ENCODE results near the gene RABGEF1.
"Not testable (repeated sequence)": the region's sequence is repeated elsewhere in the genome, so short reads cannot be mapped to it uniquely, and the experiment has no call there.

The RABGEF1 gene

DNA sequence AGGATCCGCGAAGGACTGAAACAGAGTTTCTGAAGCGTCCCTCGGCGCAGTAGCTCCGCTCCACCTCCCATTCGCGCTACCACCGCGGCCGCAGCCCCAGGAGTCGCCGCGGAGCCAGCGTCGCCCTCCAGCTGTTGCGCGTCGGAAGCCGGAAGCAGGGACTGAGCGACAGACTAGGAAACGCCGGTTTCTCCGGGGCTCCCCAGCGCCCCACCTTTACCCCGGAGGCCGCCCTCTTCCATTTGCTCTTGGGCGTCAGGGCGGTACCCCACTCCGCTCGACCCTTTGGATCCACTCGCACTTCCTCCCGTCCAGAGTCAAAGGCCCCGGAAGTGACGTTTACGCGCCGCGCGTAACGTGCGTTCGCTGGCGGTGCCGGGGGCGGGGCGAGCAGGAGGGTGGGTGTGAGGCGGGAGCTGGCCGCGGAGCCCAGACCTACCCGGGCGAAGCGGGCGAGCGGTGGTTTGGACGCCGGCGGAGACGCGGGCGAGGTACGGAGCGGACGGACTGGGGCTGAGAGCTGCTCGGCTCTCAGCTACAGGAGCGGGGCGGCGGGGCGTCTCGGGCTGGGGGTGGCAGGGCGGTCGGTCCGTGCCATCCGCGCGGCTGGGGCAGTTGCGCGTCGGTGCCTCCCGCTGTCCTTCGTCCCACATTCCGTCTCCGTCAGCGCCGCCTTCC, at the start of gene RABGEF1:
RABGEF1 (plus strand) TSS at position 432 of the 678 bp plus-strand sequence. CDS start 31,167 bp downstream, outside the sequence.
- H3K9ac ChIP-seq (ENCODE audit: low read length in 5 of 5): peak within 1 kb of the TSS; percentile 73 to 98 (median 97)
- peak within 1 kb of the TSS; percentile 97 for H3K27ac ChIP-seq (ENCODE audit: low read depth, low read length)
- H3K4me1 ChIP-seq (ENCODE audit: control insufficient read depth in 5 of 5, insufficient read depth in 5 of 5, low read length in 5 of 5): peaks cover 1 to 25% (median 15%) of the 10 kb centered on the region in 5 donors
- peaks cover 0 to 11% (median 7%) of the 10 kb centered on the region in 5 donors for H3K9me3 ChIP-seq (ENCODE audit: control insufficient read depth in 5 of 5, low read length in 5 of 5)
- peak within 1 kb of the TSS; percentile 85 to 96 (median 89) for H3K4me3 ChIP-seq (ENCODE audit: low read depth in 1 of 5, low read length in 5 of 5)
- H3K27me3 ChIP-seq (ENCODE audit: control insufficient read depth in 5 of 5, insufficient read depth in 4 of 5, low read length in 5 of 5): no peaks in the 10 kb centered on the region
- peaks cover 0 to 9% (median 6%) of the 10 kb centered on the region in 5 donors for H3K36me3 ChIP-seq (ENCODE audit: control insufficient read depth in 5 of 5, insufficient read depth in 5 of 5, low read length in 5 of 5)

DNA sequence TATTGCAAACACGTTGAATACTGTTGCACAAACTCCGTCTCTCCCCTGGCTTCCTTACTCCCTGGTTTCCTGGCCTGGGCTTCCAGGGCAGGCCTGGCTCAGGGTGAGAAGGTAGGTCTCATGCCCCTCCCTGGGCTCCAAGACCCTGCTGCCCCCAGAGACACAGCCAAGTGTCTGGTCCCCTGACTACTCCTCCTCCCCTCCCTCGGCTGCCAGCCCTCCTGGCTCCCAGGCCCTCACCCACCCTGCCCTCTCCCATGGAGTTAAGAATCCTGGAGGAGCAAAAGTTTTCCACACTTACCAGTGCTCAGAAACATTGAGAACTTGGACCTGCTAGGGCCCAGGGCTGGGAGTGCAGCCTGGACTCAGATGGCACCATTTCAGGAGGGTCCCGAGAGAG, 47.2 kb upstream of the RABGEF1 start:
- no peak overlapping the region for H3K27ac ChIP-seq (ENCODE audit: low read depth, low read length)
- H3K4me1 ChIP-seq (ENCODE audit: control insufficient read depth in 5 of 5, insufficient read depth in 5 of 5, low read length in 5 of 5): peaks cover 0 to 18% (median 15%) of the 10 kb centered on the region in 5 donors
- H3K9me3 ChIP-seq (ENCODE audit: control insufficient read depth in 5 of 5, low read length in 5 of 5): no peaks in the 10 kb centered on the region
- peaks cover 0 to 6% (median 0%) of the 10 kb centered on the region in 5 donors for H3K36me3 ChIP-seq (ENCODE audit: control insufficient read depth in 5 of 5, insufficient read depth in 5 of 5, low read length in 5 of 5)
- H3K9ac ChIP-seq (ENCODE audit: low read length in 5 of 5): no peak overlapping the region
- no peak overlapping the region for H3K4me3 ChIP-seq (ENCODE audit: low read depth in 1 of 5, low read length in 5 of 5)
- no peaks in the 10 kb centered on the region for H3K27me3 ChIP-seq (ENCODE audit: control insufficient read depth in 5 of 5, insufficient read depth in 4 of 5, low read length in 5 of 5)

DNA sequence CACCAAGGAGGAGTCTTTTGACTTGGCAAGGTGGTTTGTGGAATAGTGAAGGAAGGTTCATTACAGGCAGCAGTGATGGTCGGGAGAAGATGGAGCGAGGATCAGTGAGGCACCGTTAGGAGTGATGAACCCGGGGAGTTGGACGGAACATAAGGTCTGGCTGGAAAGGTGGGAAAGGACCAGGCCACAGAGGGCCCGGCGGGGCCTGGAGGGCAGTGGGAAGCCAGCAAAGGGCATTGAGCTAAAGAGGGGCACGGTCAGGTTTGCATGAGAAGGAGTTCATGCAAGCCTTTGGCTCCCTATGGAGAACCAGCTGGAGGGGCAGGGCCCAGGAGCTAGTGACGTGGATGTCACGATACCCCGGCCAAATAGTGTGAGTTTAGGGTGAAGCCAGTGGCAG, 46.2 kb upstream of the RABGEF1 start:
- no peak overlapping the region for H3K9ac ChIP-seq (ENCODE audit: low read length in 5 of 5)
- peaks cover 0 to 6% (median 0%) of the 10 kb centered on the region in 5 donors for H3K36me3 ChIP-seq (ENCODE audit: control insufficient read depth in 5 of 5, insufficient read depth in 5 of 5, low read length in 5 of 5)
- no peaks in the 10 kb centered on the region for H3K27me3 ChIP-seq (ENCODE audit: control insufficient read depth in 5 of 5, insufficient read depth in 4 of 5, low read length in 5 of 5)
- H3K4me3 ChIP-seq (ENCODE audit: low read depth in 1 of 5, low read length in 5 of 5): no peak overlapping the region
- H3K9me3 ChIP-seq (ENCODE audit: control insufficient read depth in 5 of 5, low read length in 5 of 5): no peaks in the 10 kb centered on the region
- H3K4me1 ChIP-seq (ENCODE audit: control insufficient read depth in 5 of 5, insufficient read depth in 5 of 5, low read length in 5 of 5): peaks cover 0 to 18% (median 15%) of the 10 kb centered on the region in 5 donors
- H3K27ac ChIP-seq (ENCODE audit: low read depth, low read length): no peak overlapping the region

DNA sequence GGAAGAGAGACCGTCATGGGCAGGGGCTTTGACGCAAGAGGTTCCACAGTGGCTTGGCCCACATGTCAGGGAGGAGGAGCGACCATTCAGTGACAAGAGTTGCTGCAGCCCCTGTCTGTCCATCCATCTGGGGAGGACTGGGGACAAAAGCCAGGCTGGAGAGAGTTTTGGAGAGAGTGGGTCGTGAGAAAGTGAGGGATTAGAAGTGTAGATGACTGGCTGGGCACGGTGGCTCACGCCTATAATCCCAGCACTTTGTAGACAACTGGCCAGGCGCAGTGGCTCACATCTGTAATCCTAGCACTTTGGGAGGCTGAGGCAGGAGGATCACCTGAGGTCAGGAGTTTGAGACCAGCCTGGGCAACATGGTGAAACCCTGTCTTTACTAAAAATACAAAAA, 45.1 kb upstream of the RABGEF1 start:
- H3K4me3 ChIP-seq (ENCODE audit: low read depth in 1 of 5, low read length in 5 of 5); H3K36me3 ChIP-seq (ENCODE audit: control insufficient read depth in 5 of 5, insufficient read depth in 5 of 5, low read length in 5 of 5); H3K27me3 ChIP-seq (ENCODE audit: control insufficient read depth in 5 of 5, insufficient read depth in 4 of 5, low read length in 5 of 5); H3K9me3 ChIP-seq (ENCODE audit: control insufficient read depth in 5 of 5, low read length in 5 of 5); H3K9ac ChIP-seq (ENCODE audit: low read length in 5 of 5); H3K27ac ChIP-seq (ENCODE audit: low read depth, low read length): not testable (repeated sequence)
- H3K4me1 ChIP-seq (ENCODE audit: control insufficient read depth in 5 of 5, insufficient read depth in 5 of 5, low read length in 5 of 5): peaks cover 0 to 26% (median 20%) of the 10 kb centered on the region in 5 donors

DNA sequence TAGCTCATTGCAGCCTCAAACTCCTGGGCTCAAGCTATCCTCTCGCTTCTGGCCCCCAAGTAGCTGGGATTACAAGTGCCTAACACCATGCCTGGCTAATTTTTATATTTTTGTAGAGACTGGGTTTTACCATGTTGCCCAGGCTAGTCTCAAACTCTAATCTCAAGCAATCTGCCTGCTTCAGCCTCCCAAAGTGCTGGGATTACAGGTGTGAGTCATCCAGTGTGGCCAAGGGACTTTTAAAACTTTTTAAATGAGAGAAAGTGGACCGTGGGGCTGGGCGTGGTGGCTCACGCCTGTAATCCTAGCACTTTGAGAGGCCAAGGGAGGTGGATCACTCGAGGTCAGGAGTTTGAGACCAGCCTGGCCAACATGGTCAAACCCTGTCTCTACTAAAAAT, 44.4 kb upstream of the RABGEF1 start:
- not testable (repeated sequence) for H3K27ac ChIP-seq (ENCODE audit: low read depth, low read length); H3K9me3 ChIP-seq (ENCODE audit: control insufficient read depth in 5 of 5, low read length in 5 of 5); H3K4me3 ChIP-seq (ENCODE audit: low read depth in 1 of 5, low read length in 5 of 5); H3K27me3 ChIP-seq (ENCODE audit: control insufficient read depth in 5 of 5, insufficient read depth in 4 of 5, low read length in 5 of 5); H3K36me3 ChIP-seq (ENCODE audit: control insufficient read depth in 5 of 5, insufficient read depth in 5 of 5, low read length in 5 of 5); H3K9ac ChIP-seq (ENCODE audit: low read length in 5 of 5)
- H3K4me1 ChIP-seq (ENCODE audit: control insufficient read depth in 5 of 5, insufficient read depth in 5 of 5, low read length in 5 of 5): peaks cover 0 to 31% (median 20%) of the 10 kb centered on the region in 5 donors

DNA sequence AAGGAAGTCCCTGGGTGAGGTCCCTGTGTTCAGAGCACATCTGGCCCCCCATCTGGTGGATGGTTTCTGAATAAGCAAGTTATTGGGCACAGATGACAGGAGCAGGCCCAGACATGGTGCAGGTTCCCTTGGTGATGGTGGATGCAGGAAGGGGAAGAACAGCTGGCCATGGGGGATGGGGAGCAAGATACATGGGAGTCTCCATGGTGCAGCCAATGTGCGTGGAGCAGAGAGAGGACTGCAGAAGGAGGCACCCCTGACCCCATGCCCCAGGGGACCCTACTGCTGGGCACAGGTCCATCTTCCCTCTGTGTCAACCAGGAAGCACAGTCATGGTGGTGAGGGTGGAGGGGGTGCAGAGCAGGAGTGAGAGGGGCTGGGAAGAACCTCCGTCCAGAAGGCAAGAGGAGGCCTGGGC, 43.8 kb upstream of the RABGEF1 start:
- no peak overlapping the region for H3K4me3 ChIP-seq (ENCODE audit: low read depth in 1 of 5, low read length in 5 of 5)
- H3K9ac ChIP-seq (ENCODE audit: low read length in 5 of 5): no peak overlapping the region
- H3K9me3 ChIP-seq (ENCODE audit: control insufficient read depth in 5 of 5, low read length in 5 of 5): no peaks in the 10 kb centered on the region
- no peaks in the 10 kb centered on the region for H3K27me3 ChIP-seq (ENCODE audit: control insufficient read depth in 5 of 5, insufficient read depth in 4 of 5, low read length in 5 of 5)
- H3K27ac ChIP-seq (ENCODE audit: low read depth, low read length): no peak overlapping the region
- peaks cover 0 to 31% (median 21%) of the 10 kb centered on the region in 5 donors for H3K4me1 ChIP-seq (ENCODE audit: control insufficient read depth in 5 of 5, insufficient read depth in 5 of 5, low read length in 5 of 5)
- peaks cover 0 to 6% (median under 1%) of the 10 kb centered on the region in 5 donors for H3K36me3 ChIP-seq (ENCODE audit: control insufficient read depth in 5 of 5, insufficient read depth in 5 of 5, low read length in 5 of 5)

DNA sequence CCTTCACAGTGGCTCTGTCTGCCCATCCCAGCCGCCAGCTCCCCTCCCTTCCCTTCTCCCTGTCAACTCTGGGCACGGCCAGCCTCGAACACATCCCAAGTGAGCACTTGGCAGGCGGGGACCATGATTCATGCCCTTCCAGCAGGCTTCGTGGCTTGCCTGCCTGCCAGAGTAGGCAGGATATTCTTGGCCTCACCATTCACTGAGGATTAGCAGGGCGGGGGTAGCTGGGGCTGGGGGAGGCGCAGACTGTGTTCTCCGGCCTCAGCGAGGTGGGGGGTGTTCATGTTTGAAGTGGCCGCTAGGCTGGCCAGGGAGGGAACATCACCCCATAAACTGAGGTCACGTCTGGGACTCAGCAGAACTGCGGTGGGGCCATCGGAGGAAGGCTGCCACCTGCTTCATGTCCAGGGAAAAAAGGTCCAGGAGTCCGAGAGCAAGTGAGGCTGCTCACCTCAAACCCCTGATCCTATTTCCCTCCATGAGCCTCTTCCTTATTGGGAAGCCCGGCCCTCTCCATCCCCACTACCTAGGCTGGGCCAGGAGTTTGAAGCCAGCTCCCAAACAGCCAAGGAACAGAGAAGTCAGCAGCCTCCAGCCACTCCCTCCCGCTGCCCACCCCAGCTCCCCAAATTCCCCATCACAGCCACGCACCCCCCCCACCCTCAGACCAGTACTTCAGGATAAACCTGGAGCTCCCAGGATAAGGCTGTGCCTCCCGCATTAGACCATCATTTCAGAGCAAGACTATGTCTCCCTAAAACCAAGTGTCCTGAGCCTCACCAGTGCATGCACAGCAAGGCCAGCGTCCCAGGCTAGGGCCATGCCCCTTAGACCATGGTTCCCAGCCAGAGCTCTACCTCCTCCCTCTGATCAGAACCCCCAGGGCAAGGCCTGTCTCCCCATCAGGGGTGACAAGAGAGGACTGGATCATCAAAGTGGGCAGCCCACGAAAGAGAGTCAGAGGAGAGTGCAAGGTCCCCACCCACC, 42.8 kb upstream of the RABGEF1 start:
- no peak overlapping the region for H3K27ac ChIP-seq (ENCODE audit: low read depth, low read length)
- H3K36me3 ChIP-seq (ENCODE audit: control insufficient read depth in 5 of 5, insufficient read depth in 5 of 5, low read length in 5 of 5): peaks cover 0 to 6% (median 3%) of the 10 kb centered on the region in 5 donors
- H3K4me3 ChIP-seq (ENCODE audit: low read depth in 1 of 5, low read length in 5 of 5): no peak overlapping the region
- H3K27me3 ChIP-seq (ENCODE audit: control insufficient read depth in 5 of 5, insufficient read depth in 4 of 5, low read length in 5 of 5): no peaks in the 10 kb centered on the region
- H3K9me3 ChIP-seq (ENCODE audit: control insufficient read depth in 5 of 5, low read length in 5 of 5): no peaks in the 10 kb centered on the region
- peaks cover 0 to 33% (median 22%) of the 10 kb centered on the region in 5 donors for H3K4me1 ChIP-seq (ENCODE audit: control insufficient read depth in 5 of 5, insufficient read depth in 5 of 5, low read length in 5 of 5)
- H3K9ac ChIP-seq (ENCODE audit: low read length in 5 of 5): no peak overlapping the region

DNA sequence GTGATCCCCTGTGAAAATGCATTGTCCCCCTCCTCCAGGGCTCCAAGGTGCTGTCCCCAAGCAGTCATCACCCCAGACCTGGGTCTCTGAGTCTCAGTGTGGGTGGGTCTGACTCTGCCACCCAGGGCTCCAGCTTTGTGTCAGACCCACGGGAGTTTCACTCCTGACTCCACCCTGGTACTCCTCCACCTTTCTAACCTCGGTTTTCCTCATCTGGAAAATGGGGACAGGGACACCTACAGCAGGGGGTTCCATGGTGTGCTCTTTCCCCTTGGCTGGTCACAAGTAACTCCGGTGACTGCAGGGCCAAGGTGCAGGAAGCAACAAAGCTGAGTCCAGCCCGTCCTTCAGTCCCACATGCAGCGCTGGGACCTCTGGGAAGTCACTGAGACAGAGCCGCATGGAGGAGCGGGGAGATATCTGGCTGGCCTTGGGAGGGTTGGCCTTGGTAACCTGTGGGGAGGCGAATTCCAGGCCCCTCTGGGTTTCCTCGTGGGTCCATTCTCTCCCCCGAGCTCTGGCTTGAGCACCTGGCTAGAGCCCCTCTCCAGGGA, 41.8 kb upstream of the RABGEF1 start:
- Histone ChIP-seq H3K4me1 (ENCODE audit: control insufficient read depth in 5 of 5, insufficient read depth in 5 of 5, low read length in 5 of 5) (peaks cover 0 to 33% (median 22%) of the 10 kb centered on the region in 5 donors), H3K4me3 (ENCODE audit: low read depth in 1 of 5, low read length in 5 of 5) (no peak overlapping the region), H3K27ac (ENCODE audit: low read depth, low read length) (no peak overlapping the region), H3K9me3 (ENCODE audit: control insufficient read depth in 5 of 5, low read length in 5 of 5) (no peaks in the 10 kb centered on the region), H3K9ac (ENCODE audit: low read length in 5 of 5) (no peak overlapping the region), H3K27me3 (ENCODE audit: control insufficient read depth in 5 of 5, insufficient read depth in 4 of 5, low read length in 5 of 5) (no peaks in the 10 kb centered on the region), H3K36me3 (ENCODE audit: control insufficient read depth in 5 of 5, insufficient read depth in 5 of 5, low read length in 5 of 5) (peaks cover 0 to 6% (median 3%) of the 10 kb centered on the region in 5 donors)

DNA sequence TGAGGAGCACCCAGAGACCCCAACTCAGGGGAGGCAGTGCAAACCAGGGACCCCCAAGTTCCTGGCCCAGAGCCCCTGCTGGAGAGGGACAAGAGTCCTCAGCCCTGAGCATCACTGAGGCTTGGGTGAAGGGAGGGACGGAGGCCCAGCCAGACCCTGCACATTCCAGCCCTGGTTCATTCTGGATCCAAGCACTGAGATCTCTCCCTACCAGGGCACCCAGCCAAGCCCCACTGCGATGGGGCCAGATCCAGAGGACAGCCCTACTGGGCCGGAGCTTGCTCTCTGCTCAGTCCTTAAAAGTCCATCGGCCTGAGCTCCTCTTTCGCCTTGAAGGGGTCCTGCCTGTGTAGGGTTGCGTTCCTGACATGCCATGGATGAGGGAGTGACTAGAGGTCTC, 40.5 kb upstream of the RABGEF1 start:
- Histone ChIP-seq H3K36me3 (ENCODE audit: control insufficient read depth in 5 of 5, insufficient read depth in 5 of 5, low read length in 5 of 5) (peaks cover 0 to 3% (median 0%) of the 10 kb centered on the region in 5 donors), H3K4me3 (ENCODE audit: low read depth in 1 of 5, low read length in 5 of 5) (peak overlapping the region in 1 of 5 donors; percentile 41), H3K9me3 (ENCODE audit: control insufficient read depth in 5 of 5, low read length in 5 of 5) (no peaks in the 10 kb centered on the region), H3K9ac (ENCODE audit: low read length in 5 of 5) (peak overlapping the region in 1 of 5 donors; percentile 64), H3K27me3 (ENCODE audit: control insufficient read depth in 5 of 5, insufficient read depth in 4 of 5, low read length in 5 of 5) (no peaks in the 10 kb centered on the region), H3K4me1 (ENCODE audit: control insufficient read depth in 5 of 5, insufficient read depth in 5 of 5, low read length in 5 of 5) (peaks cover 0 to 33% (median 22%) of the 10 kb centered on the region in 5 donors), H3K27ac (ENCODE audit: low read depth, low read length) (no peak overlapping the region)
